GM19468 (cell line): Measurements from ENCODE around the gene CEMIP2.
"Not testable (repeated sequence)": the region's sequence is repeated elsewhere in the genome, so short reads cannot be mapped to it uniquely, and the experiment has no call there.

Experiments used
- ATAC-seq: cut with Tn5 transposase; IDR thresholded peaks from one replicate; pipeline ENCODE4 v1.9.1; 2021; ENCODE audit warnings: mild to moderate bottlenecking, moderate library complexity, moderate number of reproducible peaks; ENCODE audit not compliant: unreplicated experiment; ENCODE audit errors: extremely low read depth

CEMIP2 gene

GRCh38 chr9:71719088-71719487, 49.2 kb downstream of the CEMIP2 start:
- ATAC-seq = no peak

GRCh38 chr9:71716138-71716909, 52.0 kb downstream of the CEMIP2 start:
- ATAC-seq = no peak

- ATAC-seq = no peak
Observed at GRCh38 chr9:71710856-71711255, 57.5 kb downstream of the CEMIP2 start.

GRCh38 chr9:71710201-71710600, 58.1 kb downstream of the CEMIP2 start:
- no peak for ATAC-seq

- no peak for ATAC-seq
Observed at GRCh38 chr9:71709384-71709783, 58.9 kb downstream of the CEMIP2 start.

GRCh38 chr9:71706176-71706575, 62.1 kb downstream of the CEMIP2 start:
- no peak for ATAC-seq

- ATAC-seq = no peak
Observed at GRCh38 chr9:71704796-71705195, 63.5 kb downstream of the CEMIP2 start.

GRCh38 chr9:71703172-71703872, 65.0 kb downstream of the CEMIP2 start:
- ATAC-seq = no peak

- no peak for ATAC-seq
Observed at GRCh38 chr9:71697882-71698281, 70.4 kb downstream of the CEMIP2 start.

GRCh38 chr9:71694332-71694731, 74.0 kb downstream of the CEMIP2 start:
- no peak for ATAC-seq

GRCh38 chr9:71693607-71694006, 74.7 kb downstream of the CEMIP2 start:
- no peak for ATAC-seq

GRCh38 chr9:71692337-71692736, 76.0 kb downstream of the CEMIP2 start:
- no peak for ATAC-seq

- not testable (repeated sequence) for ATAC-seq
Observed at GRCh38 chr9:71691576-71691975, 76.7 kb downstream of the CEMIP2 start.

- ATAC-seq = no peak
Observed at GRCh38 chr9:71690689-71691435, 77.5 kb downstream of the CEMIP2 start.

GRCh38 chr9:71690063-71690688, 78.1 kb downstream of the CEMIP2 start:
- no peak for ATAC-seq

- ATAC-seq = no peak
Observed at GRCh38 chr9:71687676-71688075, 80.6 kb downstream of the CEMIP2 start.

GRCh38 chr9:71685988-71686387, 82.3 kb downstream of the CEMIP2 start:
- ATAC-seq = no peak

- no peak for ATAC-seq
Observed at GRCh38 chr9:71685394-71685793, 82.9 kb downstream of the CEMIP2 start.

GRCh38 chr9:71684566-71684965, 83.7 kb downstream of the CEMIP2 start:
- ATAC-seq = no peak

- ATAC-seq = no peak
Observed at GRCh38 chr9:71683598-71684235, 84.6 kb downstream of the CEMIP2 start.
